Neuronal stem cell (in vitro differentiated cells): Measurements from ENCODE around the gene TXLNB.

Source experiments
- DNase-seq: peaks from one replicate; pipeline ENCODE4 v3.0.0-alpha.2; 2013; ENCODE audit warnings: low spot score
- H2AFZ ChIP-seq: one replicate; pipeline ENCODE4 v1.6.1; 2013; ENCODE audit warnings: mild to moderate bottlenecking, low read length, inconsistent platforms
- H2AK5ac ChIP-seq: 2 replicates; pipeline ENCODE4 v1.6.1; 2013; ENCODE audit warnings: low read depth, mild to moderate bottlenecking, inconsistent platforms, low read length, moderate library complexity, mixed read lengths
- H2BK120ac ChIP-seq: 2 replicates; pipeline ENCODE4 v1.6.1; 2013; ENCODE audit warnings: low read depth, mild to moderate bottlenecking, inconsistent platforms, low read length, moderate library complexity, mixed read lengths
- H2BK12ac ChIP-seq: one replicate; pipeline ENCODE4 v1.6.1; 2013; ENCODE audit warnings: low read length, inconsistent platforms
- H2BK15ac ChIP-seq: 2 replicates; pipeline ENCODE4 v1.6.1; 2013; ENCODE audit warnings: mild to moderate bottlenecking, low read length, inconsistent platforms, mixed read lengths
- H2BK5ac ChIP-seq: one replicate; pipeline ENCODE4 v1.6.1; 2013; ENCODE audit warnings: inconsistent platforms, mild to moderate bottlenecking, low read length, moderate library complexity
- H3K14ac ChIP-seq: one replicate; pipeline ENCODE4 v1.6.1; 2013; ENCODE audit warnings: low read length, inconsistent platforms
- H3K18ac ChIP-seq: 2 replicates; pipeline ENCODE4 v1.6.1; 2013; ENCODE audit warnings: low read length, inconsistent platforms
- H3K23ac ChIP-seq: 2 replicates; pipeline ENCODE4 v1.6.1; 2013; ENCODE audit warnings: low read depth, mild to moderate bottlenecking, mixed read lengths, low read length, inconsistent platforms; ENCODE audit not compliant: poor library complexity
- H3K27ac ChIP-seq: replicated peaks from 3 replicates; pipeline ENCODE4 v1.5.1; 2013; ENCODE audit warnings: low read length, inconsistent platforms
- H3K27me3 ChIP-seq, 3 experiments: 2 replicates each; pipeline ENCODE4 v1.6.1; 2013; ENCODE audit warnings: low read length in 3 of 3, mild to moderate bottlenecking in 2 of 3, inconsistent platforms in 1 of 3, low read depth in 1 of 3, mixed read lengths in 1 of 3, moderate library complexity in 1 of 3; ENCODE audit not compliant: control insufficient read depth in 3 of 3, insufficient read depth in 3 of 3
- H3K36me3 ChIP-seq, 2 donors: replicated peaks in 1 of 2; 2 replicates each; pipeline ENCODE4 v1.6.1; 2013; ENCODE audit warnings: low read length in 2 of 2; ENCODE audit not compliant: control insufficient read depth in 2 of 2, insufficient read depth in 2 of 2
- H3K4ac ChIP-seq: 2 replicates; pipeline ENCODE4 v1.6.1; 2013; ENCODE audit warnings: inconsistent platforms, mild to moderate bottlenecking, low read length, moderate library complexity
- H3K4me1 ChIP-seq, 2 donors: 1 replicate in 1 of 2; 2 replicates in 1 of 2; pipeline ENCODE4 v1.6.1; 2013; ENCODE audit warnings: low read length in 2 of 2, low read depth in 1 of 2; ENCODE audit not compliant: control insufficient read depth in 2 of 2, insufficient read depth in 1 of 2
- H3K4me2 ChIP-seq: one replicate; pipeline ENCODE4 v1.6.1; 2013; ENCODE audit warnings: mild to moderate bottlenecking, low read length, inconsistent platforms; ENCODE audit not compliant: insufficient read depth, poor library complexity, severe bottlenecking
- H3K4me3 ChIP-seq, 2 donors: 2 replicates each; pipeline ENCODE4 v1.5.1; 2013; ENCODE audit warnings: low read length in 2 of 2, mild to moderate bottlenecking in 2 of 2, inconsistent platforms in 1 of 2, moderate library complexity in 1 of 2
- H3K79me1 ChIP-seq: one replicate; pipeline ENCODE4 v1.6.1; 2013; ENCODE audit warnings: low read depth, mild to moderate bottlenecking, inconsistent platforms, low read length, moderate library complexity
- H3K9ac ChIP-seq: one replicate; pipeline ENCODE4 v1.6.1; 2013; ENCODE audit warnings: mild to moderate bottlenecking, low read depth, low read length, inconsistent platforms; ENCODE audit not compliant: poor library complexity
- H3K9me3 ChIP-seq, 2 donors: replicated peaks in 1 of 2; 2 replicates each; pipeline versions ENCODE3 to v1.6.1; 2013; ENCODE audit warnings: low read length in 2 of 2, mild to moderate bottlenecking in 2 of 2, inconsistent platforms in 1 of 2, low read depth in 1 of 2, mixed read lengths in 1 of 2, moderate library complexity in 1 of 2; ENCODE audit not compliant: control insufficient read depth in 2 of 2, insufficient read depth in 1 of 2
- H4K8ac ChIP-seq: one replicate; pipeline ENCODE4 v1.6.1; 2013; ENCODE audit warnings: low read depth, mild to moderate bottlenecking, inconsistent platforms, low read length, moderate library complexity
- H4K91ac ChIP-seq: one replicate; pipeline ENCODE4 v1.6.1; 2013; ENCODE audit warnings: low read length, low read depth, mild to moderate bottlenecking, inconsistent platforms; ENCODE audit not compliant: poor library complexity
- WGBS, 2 donors: extraction: QIAGEN DNeasy Blood & Tissue Kit; methylation state at CpG; one replicate each; pipeline ENCODE4 v1.1.7; 2013; ENCODE audit warnings: missing lambda C conversion rate in 2 of 2, mixed read lengths in 1 of 2; ENCODE audit not compliant: insufficient read length in 2 of 2, insufficient replicate concordance in 1 of 2; ENCODE audit errors: extremely low coverage in 2 of 2; 5-methylcytosine and 5-hydroxymethylcytosine counted together

TXLNB gene

GRCh38 chr6:139337001-139337400, 45.2 kb upstream of the TXLNB start:
- H3K4me1 ChIP-seq = no peaks in the 10 kb centered on the region
- no peak overlapping the region for H3K4me2 ChIP-seq
- H4K8ac ChIP-seq = no peak overlapping the region
- no peaks in the 10 kb centered on the region for H3K27me3 ChIP-seq
- no peak overlapping the region for H3K4ac ChIP-seq
- H3K9ac ChIP-seq = no peak overlapping the region
- no peak overlapping the region for H2BK12ac ChIP-seq
- no peaks in the 10 kb centered on the region for H3K79me1 ChIP-seq
- no peak for DNase-seq
- H3K27ac ChIP-seq = no peak overlapping the region
- H3K23ac ChIP-seq = no peak overlapping the region
- H2BK5ac ChIP-seq = no peak overlapping the region
- no peaks in the 10 kb centered on the region for H3K36me3 ChIP-seq
- H3K9me3 ChIP-seq = no peaks in the 10 kb centered on the region
- no peak overlapping the region for H3K4me3 ChIP-seq
- H2AK5ac ChIP-seq = no peak overlapping the region
- H2BK15ac ChIP-seq = no peak overlapping the region
- H4K91ac ChIP-seq = no peak overlapping the region
- no peak overlapping the region for H3K14ac ChIP-seq
- no peak overlapping the region for H2BK120ac ChIP-seq
- no CpG with 5 or more reads among the region's 2 CpGs for WGBS, 2 donors
- H3K18ac ChIP-seq = no peak overlapping the region
- no peak overlapping the region for H2AFZ ChIP-seq

GRCh38 chr6:139336488-139336887, 44.7 kb upstream of the TXLNB start:
- H2AFZ ChIP-seq = no peak overlapping the region
- H3K4me2 ChIP-seq = no peak overlapping the region
- H2AK5ac ChIP-seq = no peak overlapping the region
- no peak overlapping the region for H2BK120ac ChIP-seq
- WGBS, 2 donors = no CpG with 5 or more reads among the region's 4 CpGs
- H4K91ac ChIP-seq = no peak overlapping the region
- no peak overlapping the region for H3K4me3 ChIP-seq
- H2BK5ac ChIP-seq = no peak overlapping the region
- no peaks in the 10 kb centered on the region for H3K27me3 ChIP-seq
- no peak for DNase-seq
- no peaks in the 10 kb centered on the region for H3K79me1 ChIP-seq
- no peaks in the 10 kb centered on the region for H3K36me3 ChIP-seq
- H3K14ac ChIP-seq = no peak overlapping the region
- H3K23ac ChIP-seq = no peak overlapping the region
- no peak overlapping the region for H3K18ac ChIP-seq
- H3K4me1 ChIP-seq = no peaks in the 10 kb centered on the region
- H4K8ac ChIP-seq = no peak overlapping the region
- H3K27ac ChIP-seq = no peak overlapping the region
- no peak overlapping the region for H3K4ac ChIP-seq
- no peaks in the 10 kb centered on the region for H3K9me3 ChIP-seq
- H3K9ac ChIP-seq = no peak overlapping the region
- no peak overlapping the region for H2BK12ac ChIP-seq
- H2BK15ac ChIP-seq = no peak overlapping the region

- Histone ChIP-seq H3K4me2 (no peak overlapping the region), H3K4me3 (no peak overlapping the region), H3K27ac (no peak overlapping the region), H2AFZ (no peak overlapping the region), H2BK5ac (no peak overlapping the region), H2BK15ac (no peak overlapping the region), H3K18ac (no peak overlapping the region), H3K27me3 (no peaks in the 10 kb centered on the region), H4K91ac (no peak overlapping the region), H3K23ac (no peak overlapping the region), H3K9ac (no peak overlapping the region), H2AK5ac (no peak overlapping the region), H3K4ac (no peak overlapping the region), H3K9me3 (no peaks in the 10 kb centered on the region), H4K8ac (no peak overlapping the region), H2BK120ac (no peak overlapping the region), H3K36me3 (no peaks in the 10 kb centered on the region), H3K4me1 (no peaks in the 10 kb centered on the region), H2BK12ac (no peak overlapping the region), H3K79me1 (no peaks in the 10 kb centered on the region), H3K14ac (no peak overlapping the region)
- no peak for DNase-seq
- WGBS, 2 donors = no CpG with 5 or more reads among the region's 5 CpGs
These were observed 43.8 kb upstream of the TXLNB start for GRCh38 chr6:139335447-139336210.

- Histone ChIP-seq H3K36me3 (no peaks in the 10 kb centered on the region), H2BK5ac (no peak overlapping the region), H3K4me3 (no peak overlapping the region), H3K4me1 (no peaks in the 10 kb centered on the region), H3K9me3 (no peaks in the 10 kb centered on the region), H3K23ac (no peak overlapping the region), H4K91ac (no peak overlapping the region), H3K27me3 (no peaks in the 10 kb centered on the region), H2AK5ac (no peak overlapping the region), H3K4ac (no peak overlapping the region), H3K79me1 (no peaks in the 10 kb centered on the region), H3K14ac (no peak overlapping the region), H3K18ac (no peak overlapping the region), H3K27ac (no peak overlapping the region), H4K8ac (no peak overlapping the region), H2BK12ac (no peak overlapping the region), H2AFZ (no peak overlapping the region), H2BK15ac (no peak overlapping the region), H3K9ac (no peak overlapping the region), H2BK120ac (no peak overlapping the region), H3K4me2 (no peak overlapping the region)
- no peak for DNase-seq
- no CpG with 5 or more reads among the region's 5 CpGs for WGBS, 2 donors
These were observed 43.1 kb upstream of the TXLNB start for GRCh38 chr6:139334806-139335446.
